HL-60/S4 treated with phorbol 12-myristate 13-acetate at 8.2 ng/mL for 4 days and 3 days (cell line): ENCODE results near the gene FHL1.
"Not testable (repeated sequence)": the region's sequence is repeated elsewhere in the genome, so short reads cannot be mapped to it uniquely, and the experiment has no call there.

Experiments used
- in situ Hi-C: fragments of 300-500 bp; cut with MboI; formaldehyde crosslinking; loops from 2 replicates; pipeline ENCODE4 v1.15.0; 2022; ENCODE audit warnings: low sequenced_read_pairs

FHL1 gene

DNA sequence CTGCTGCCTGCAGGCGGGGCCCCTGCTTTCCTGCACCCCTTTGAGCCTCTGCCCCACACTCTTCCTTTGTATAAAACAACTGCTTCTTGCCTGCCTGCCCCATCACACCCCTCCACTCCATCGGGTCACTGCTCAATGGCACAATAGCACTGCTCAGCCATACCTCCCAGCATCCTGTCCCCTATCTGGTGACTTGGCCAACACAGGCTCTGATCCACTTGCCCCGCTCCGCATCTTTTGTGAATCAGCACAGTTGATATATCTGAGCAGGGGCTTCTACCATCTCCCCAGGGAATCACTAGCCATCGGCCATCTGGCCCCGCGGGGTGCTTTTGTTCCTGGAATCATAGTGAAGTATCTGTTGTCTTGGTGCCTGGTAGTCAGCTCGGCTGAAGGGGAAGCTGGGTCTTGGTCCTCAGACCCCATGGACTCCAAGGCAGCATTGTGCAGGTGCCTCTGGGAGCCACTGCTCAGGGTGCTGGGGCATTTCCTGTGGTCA lies 58.6 kb downstream of the FHL1 start:
- in situ Hi-C loops = no loop called here

DNA sequence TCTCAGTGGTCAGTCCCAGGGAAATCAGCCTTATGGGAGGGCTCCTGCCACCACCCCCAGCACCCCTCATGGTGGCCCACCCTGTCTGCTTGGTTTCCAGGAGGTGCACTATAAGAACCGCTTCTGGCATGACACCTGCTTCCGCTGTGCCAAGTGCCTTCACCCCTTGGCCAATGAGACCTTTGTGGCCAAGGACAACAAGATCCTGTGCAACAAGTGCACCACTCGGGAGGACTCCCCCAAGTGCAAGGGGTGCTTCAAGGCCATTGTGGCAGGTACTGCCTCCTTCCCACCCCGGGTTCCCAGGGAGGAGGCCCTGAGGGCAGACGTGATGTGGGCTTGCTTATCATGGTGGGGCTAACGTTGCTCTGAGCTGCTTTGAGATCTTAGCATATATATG lies 59.6 kb downstream of the FHL1 start:
- in situ Hi-C loops = no loop called here

DNA sequence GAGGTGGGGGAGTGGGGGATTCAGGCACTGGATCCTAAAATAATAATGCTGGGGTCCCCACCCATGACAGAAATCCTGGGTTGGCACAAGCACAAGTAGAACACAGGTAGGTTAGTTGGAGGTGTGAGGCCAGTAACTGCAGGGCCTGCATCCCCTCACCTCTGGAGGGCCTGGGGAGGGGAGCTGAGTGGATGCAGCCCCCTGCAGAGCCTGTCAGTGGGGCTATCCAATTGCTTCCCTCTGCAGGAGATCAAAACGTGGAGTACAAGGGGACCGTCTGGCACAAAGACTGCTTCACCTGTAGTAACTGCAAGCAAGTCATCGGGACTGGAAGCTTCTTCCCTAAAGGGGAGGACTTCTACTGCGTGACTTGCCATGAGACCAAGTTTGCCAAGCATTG lies 60.2 kb downstream of the FHL1 start:
- in situ Hi-C loops = no loop called here

DNA sequence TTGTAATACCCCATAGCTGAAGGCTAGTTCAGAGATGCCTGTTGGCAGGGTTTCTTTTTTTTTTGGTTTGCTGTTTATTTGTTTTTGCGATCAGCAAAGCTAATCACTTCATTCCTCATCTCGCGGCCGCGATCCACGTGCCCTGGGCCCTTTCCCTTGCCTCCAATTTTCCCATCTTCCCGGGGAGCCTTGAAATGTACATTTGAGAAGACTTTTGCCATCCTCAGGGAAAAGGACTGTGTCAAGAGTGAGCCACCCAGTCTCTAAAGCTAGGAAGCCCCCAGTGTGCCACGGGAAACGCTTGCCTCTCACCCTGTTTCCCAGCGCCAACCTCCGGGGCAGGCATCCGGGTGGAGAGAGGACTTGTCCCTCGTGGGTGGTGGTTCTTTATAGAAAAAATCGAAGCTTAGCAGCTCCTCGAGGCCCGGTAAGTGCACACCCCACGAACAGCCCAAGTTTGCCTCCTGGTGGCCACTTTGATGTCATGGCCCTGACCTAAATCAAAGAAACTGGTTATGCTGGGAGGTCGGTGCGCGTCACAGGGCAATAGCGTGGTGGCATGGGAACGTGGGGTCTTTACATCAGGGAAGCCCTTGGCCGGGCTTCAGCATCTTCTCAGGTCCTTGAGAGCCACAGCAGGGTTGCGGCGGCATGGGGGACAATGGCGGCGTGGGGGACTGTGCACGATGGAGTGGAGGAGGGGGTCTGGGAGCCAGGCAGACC lies 61.8 kb downstream of the FHL1 start:
- in situ Hi-C loops = no loop called here

DNA sequence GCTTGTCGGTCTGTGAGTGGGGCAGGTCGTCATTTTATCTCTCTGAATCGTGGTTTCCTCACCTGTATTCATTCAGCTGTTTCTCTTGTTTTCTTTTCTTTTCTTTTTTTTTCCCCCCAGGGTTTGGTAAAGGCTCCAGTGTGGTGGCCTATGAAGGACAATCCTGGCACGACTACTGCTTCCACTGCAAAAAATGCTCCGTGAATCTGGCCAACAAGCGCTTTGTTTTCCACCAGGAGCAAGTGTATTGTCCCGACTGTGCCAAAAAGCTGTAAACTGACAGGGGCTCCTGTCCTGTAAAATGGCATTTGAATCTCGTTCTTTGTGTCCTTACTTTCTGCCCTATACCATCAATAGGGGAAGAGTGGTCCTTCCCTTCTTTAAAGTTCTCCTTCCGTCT lies 62.4 kb downstream of the FHL1 start:
- in situ Hi-C loops = no loop called here

DNA sequence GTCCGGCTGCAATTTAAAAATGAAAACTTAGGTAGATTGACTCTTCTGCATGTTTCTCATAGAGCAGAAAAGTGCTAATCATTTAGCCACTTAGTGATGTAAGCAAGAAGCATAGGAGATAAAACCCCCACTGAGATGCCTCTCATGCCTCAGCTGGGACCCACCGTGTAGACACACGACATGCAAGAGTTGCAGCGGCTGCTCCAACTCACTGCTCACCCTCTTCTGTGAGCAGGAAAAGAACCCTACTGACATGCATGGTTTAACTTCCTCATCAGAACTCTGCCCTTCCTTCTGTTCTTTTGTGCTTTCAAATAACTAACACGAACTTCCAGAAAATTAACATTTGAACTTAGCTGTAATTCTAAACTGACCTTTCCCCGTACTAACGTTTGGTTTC lies 62.9 kb downstream of the FHL1 start:
- in situ Hi-C loops = no loop called here

DNA sequence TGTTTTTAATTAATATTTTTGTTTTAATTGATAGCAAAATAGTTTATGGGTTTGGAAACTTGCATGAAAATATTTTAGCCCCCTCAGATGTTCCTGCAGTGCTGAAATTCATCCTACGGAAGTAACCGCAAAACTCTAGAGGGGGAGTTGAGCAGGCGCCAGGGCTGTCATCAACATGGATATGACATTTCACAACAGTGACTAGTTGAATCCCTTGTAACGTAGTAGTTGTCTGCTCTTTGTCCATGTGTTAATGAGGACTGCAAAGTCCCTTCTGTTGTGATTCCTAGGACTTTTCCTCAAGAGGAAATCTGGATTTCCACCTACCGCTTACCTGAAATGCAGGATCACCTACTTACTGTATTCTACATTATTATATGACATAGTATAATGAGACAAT lies 63.5 kb downstream of the FHL1 start:
- in situ Hi-C loops = no loop called here

DNA sequence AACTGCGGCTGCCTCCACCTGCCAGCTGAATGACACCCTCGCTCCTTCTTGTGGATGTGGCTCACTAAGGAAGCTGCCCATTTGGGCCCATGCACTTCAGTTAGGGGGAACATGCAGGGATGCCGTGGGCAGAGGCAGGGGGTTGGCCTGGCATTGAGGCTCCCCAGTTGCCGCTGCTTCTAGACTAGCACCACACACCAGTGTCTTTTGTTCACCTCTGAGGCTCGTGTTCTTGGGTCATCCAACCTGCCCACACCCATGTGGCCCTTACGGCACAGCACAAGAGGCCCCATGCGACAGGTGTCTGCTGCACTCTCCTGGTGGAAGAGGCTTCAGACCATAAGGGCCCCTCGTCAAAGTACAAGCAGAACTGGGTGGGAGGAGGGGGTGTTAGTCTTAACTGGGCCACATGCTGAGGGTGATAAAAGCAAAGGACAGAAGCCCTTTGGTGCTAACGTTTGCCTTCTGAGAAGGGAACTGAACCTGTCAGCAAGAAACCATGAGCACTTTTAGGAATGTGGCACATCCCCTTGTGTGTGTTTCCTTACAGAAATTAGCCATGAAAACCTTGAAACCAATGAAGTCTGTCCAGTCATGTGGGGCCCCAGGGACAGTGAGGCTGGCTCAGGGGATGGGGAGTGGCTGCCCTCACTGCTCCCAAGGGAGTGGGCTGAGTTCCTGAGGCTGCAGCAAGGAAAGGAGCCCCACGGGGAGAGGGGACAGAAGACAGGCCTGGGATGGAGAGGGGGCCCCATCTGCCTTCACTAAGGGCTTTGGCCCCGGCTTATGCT lies 64.6 kb downstream of the FHL1 start:
- in situ Hi-C loops = no loop called here

DNA sequence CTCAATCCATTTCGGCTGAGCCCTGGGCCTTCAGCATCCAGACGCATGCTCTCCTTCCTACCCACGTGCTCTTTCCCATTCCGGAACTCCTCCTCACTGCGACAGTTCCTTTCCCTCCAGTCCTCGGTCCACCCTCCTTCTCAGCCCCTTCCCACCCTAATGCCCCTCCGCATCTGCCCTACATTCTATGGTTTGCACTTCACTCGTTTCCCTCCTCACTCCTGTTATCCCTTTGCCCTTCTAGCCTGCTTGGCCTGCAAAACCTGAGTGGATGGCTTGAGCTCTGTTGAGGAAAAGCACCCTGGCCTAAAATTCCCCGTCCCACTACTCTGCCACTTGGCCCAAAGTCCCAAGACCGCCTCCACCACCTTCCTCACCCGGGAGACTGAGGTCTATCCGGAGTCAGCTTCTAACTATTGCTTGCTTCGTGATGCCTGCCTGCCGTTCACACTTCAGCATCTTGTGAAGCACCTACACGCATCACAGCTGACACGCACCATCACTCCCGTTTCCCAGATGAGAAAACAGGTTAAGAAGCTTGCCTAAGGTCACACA lies 65.3 kb downstream of the FHL1 start:
- in situ Hi-C loops = no loop called here

DNA sequence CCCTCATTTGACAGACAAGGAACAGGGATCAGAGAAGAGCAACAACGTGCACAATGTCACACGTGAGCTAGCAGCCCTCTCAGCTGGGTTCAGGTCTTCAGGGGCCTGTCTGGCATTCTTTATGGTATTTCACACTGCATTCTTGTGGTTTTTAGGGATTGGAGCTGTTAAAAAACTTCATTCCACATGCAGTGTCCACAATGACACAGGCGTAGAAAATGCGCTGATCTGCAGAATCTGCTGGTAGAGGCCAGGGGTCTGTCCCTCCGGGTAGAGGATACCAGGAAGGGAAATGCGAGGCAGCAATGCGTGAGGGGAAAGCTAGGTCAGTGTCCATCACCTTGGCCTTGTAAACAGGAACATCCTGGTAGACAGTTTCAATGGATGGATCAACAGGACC lies 67.2 kb downstream of the FHL1 start:
- in situ Hi-C loops = no loop called here

DNA sequence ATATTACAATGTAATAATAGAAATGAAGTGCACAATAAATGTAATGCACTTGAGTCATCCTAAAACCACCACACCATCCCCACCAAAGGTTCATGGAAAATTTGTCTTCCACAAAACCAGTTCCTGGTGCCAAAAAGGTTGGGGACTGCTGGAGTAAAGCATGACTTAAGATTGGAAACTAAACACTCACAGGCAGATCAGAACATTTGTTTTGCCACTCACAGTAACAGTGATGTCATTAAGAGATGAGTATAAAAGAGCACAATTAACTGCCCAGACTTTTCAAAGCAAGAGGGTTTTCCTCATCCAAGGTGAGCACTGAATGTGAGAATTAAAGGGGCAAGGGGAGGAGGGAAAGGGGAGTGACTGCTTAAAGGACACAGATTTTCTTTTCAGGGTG lies 68.2 kb downstream of the FHL1 start:
- in situ Hi-C loops = no loop called here

DNA sequence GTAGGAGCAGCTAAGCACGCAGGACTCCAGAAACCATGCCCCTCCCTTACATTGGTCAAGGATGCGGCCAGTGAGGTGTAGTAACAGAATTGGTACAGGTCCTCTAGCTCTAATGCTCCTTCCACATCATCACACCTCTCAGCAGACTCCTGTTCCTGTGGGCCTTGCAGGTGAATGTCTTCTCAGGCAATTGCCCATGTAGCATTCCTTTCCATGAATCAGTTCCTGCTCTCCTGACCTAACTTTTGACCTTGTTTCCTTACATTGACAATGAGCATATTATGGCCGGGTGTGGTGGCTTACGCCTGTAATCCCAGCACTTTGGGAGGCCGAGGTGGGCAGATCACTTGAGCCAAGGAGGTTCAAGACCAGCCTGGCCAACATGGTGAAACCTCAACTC lies 72.6 kb downstream of the FHL1 start:
- in situ Hi-C loops = no loop called here

DNA sequence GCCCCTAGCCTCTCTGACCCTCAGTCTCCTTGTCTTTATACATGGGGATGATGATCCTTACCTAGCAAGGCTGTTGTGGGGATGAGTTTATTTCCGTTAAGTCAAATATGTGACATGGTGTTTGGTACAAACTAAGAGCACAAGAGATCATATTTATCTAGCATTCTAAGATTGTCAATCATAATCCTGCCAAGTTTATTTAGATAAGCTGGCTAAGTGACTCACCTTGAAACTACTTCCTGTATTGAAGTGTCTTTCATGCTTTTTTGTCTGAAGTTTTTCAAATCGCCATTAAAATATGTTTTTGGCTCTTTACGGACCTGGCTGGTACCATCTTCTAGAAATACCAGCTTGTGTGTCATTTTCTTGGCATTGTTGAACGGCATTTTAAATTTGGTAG lies 73.2 kb downstream of the FHL1 start:
- in situ Hi-C loops = no loop called here

DNA sequence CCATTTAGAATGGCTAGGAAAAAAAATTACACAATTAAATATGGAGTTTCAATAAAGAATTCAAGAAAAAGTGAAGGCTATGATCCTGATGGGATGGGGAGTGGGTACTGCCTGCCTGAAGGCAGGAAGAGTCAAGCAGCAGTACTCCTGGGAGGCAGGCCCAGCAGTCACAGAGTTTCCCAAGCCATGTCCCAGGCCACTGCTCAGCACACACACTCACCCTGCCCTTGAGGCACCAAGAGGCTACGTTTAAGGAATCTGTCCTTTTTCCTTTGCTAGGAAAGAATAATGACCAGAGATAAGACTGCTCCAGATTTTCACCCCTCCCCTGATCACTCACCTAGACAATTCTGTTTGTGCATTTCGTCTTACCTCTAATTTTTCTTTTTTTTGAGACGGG lies 73.6 kb downstream of the FHL1 start:
- in situ Hi-C loops = no loop called here

DNA sequence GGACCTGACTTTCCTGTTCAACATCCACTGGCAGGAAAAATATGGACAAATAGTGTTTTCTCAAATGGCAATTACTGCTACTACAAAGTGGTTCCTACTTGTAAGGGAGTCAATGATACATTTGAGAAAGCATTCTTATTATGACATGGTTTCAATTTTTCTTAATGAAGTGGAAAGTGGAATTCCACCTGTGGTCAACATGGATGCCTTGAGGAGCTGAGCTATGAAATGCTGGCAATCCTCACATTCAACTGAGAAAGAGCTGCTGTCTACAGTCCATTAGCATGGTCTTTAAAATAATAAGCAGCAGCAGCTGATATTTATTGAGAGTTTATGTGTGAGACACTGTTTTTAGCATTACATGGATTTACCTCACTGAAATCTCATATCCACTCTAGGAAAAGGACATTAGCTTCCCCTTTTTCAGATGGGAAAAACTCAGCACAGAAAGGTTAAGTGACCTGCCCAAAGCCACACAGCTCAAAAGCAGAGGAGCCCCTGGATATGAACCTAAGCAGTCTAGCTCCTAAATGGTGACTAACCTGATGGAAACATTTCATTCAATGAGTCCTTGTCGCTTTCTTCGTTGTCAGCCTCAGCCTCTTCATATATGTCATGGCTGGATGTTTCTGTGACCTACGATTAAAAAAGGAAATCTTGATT lies 74.6 kb downstream of the FHL1 start:
- in situ Hi-C loops = no loop called here

DNA sequence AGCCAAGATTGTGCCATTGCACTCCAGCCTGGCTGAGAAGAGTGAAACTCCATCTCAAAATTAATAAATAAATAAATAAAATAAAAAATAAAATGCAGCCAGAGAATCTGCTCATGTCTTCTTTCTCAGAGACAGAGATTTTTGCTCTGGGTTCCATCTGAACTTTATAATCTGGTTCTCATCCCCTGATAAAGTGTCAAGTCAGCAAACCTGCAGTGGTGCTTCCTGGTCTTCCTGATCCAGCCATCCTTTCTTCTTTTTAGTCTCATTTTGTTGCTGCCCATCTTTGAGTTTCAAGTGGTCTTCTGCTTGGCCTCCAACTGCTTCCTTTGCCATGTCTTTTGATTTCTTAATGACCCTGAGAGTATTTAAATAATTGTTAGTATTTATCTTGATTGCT lies 79.7 kb downstream of the FHL1 start:
- in situ Hi-C loops = no loop called here

DNA sequence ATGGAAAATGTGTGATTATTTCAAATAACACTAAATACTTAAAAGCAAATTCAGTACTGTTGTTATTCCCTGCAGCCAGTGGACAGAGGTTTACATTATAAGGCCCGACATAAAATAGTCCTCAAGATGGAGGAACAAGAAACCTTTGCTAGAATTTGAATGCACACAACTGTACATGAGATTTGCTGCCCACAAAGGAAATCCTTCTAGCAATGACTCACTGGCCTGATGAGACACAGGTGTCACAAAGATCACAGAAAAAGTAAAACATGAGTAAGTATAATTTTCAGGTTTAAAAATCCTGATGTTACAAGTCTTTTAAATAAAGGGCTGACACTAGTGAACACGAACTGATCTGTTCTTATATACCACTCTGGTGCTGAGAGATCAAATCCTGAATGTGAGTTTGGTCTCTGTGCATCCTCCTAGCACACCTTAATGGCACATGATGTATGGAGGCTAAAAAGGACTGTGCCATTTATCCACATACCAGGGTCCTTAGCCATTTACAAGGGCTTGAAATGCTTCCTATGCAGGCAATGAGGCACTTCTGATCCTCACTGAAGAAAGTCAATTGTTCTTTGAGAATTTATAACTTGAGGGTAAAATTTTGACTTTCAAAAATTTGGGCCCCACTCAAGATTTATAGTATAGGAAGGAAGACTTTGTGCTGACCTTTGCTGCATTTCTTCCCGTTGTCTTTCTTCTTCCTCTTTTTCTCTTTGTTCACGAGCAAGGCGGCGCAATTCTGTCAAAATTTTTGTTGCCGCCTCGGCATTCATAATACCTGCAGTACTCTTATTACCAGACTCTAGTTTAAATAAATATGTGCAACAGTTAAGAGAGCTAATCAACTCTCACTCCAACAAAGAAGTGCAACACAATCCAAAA lies 80.9 kb downstream of the FHL1 start:
- in situ Hi-C loops = no loop called here

DNA sequence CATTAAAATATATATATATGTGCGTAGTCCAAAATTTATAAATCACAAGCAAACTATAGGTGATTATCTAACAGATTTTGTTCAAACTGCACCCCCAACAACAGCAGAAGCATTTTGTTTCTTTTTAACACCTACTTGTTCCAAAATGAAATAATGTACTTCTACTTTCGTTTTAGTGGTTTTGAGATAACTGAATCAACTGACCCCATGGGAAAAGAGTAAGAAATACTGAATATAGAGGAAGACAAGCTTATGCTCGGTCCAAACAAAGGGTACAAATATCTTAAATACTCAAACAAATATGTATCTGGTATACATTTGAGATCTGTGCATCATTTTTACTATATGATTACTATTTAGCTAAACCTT lies 81.5 kb downstream of the FHL1 start:
- in situ Hi-C loops = no loop called here

DNA sequence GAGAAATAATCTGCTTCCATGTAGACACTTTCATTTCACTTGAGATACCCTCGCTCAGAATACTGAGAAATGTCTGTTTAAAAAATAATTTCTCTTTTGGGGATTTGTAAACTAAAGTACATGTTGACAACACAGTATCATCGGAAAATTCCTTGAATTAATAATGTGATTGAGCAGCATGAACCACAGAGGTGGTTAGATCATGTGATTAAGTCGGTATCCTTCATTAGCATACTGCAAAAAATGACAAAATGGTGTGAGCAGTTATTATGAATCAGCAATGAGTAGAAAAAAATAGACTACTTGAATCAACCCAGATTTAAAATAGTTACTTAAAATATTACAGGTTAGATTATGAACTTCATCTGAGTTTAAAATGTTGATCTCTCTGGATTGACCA lies 89.7 kb downstream of the FHL1 start:
- in situ Hi-C loops = no loop called here

DNA sequence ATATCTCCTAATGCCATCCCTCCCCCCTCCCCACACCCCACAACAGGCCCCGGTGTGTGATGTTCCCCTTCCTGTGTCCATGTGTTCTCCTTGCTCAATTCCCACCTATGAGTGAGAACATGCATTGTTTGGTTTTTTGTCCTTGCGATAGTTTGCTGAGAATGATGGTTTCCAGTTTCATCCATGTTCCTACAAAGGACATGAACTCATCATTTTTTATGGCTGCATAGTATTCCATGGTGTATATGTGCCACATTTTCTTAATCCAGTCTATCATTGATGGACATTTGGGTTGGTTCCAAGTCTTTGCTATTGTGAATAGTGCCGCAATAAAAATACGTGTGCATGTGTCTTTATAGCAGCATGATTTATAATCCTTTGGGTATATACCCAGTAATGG lies 90.5 kb downstream of the FHL1 start:
- in situ Hi-C loops = not testable (repeated sequence)

DNA sequence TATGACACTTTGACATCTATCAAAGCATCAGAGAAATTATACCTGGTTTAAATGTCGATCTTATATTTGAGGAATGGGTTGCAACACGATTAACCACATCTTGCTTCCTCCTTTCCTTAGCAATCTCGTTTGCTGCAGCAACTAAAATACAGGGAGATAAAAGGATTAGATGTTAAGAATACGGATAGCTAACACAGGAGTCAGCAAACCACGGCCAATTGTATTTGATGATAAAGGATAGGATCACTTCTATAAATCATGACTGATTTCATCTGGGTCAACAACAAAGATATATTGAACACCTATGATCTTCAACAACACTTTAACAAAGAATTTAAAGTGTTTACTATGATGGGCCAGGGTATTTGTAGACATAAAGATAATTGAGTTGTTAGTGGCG lies 98.9 kb downstream of the FHL1 start:
- in situ Hi-C loops = no loop called here
